PC-3 (cell line): Measurements from ENCODE around the gene SEC61B. TPM values are rescaled to one million over a fixed set of nuclear protein-coding genes. Genes with fewer than 3 reads are reported as not detected.

Experiments
- ATAC-seq: fragments of 200-7000 bp; cut with Tn5 transposase; 2 replicates; pipeline ENCODE4 v1.9.1; 2020; ENCODE audit warnings: mild to moderate bottlenecking, moderate library complexity
- BruUV-seq: library from RNA; stranded (reverse); fragments of 400-500 nt; replicated peaks from 2 replicates; lab custom pipeline; 2021; lab: Mats Ljungman, UMichigan
- CTCF ChIA-PET: fragments of 300-600 bp; sonication (Branson Sonifier 250); formaldehyde crosslinking; loops from one replicate; lab custom pipeline; 2022; ENCODE audit warnings: antibody characterized with exemption; lab: Charles Lee
- POLR2A ChIA-PET: fragments of 300-600 bp; sonication (Branson Sonifier 250); formaldehyde crosslinking; loops from one replicate; lab custom pipeline; 2022; ENCODE audit warnings: antibody characterized with exemption; ENCODE audit not compliant: unreplicated experiment; lab: Charles Lee
- DNase-seq: peaks from one replicate; pipeline ENCODE4 v3.0.0-alpha.2; 2015
- H2AFZ ChIP-seq: fragments of 300-600 bp; sonication (generic); 2 replicates; pipeline ENCODE4 v1.6.0; 2016; ENCODE audit warnings: antibody characterized with exemption, low read length
- H3F3A ChIP-seq: fragments of 300-600 bp; sonication (generic); one replicate; pipeline ENCODE4 v1.6.0; 2017; ENCODE audit warnings: antibody characterized with exemption, low read length, control low read depth, mild to moderate bottlenecking; ENCODE audit not compliant: unreplicated experiment
- H3K27ac ChIP-seq: fragments of 300-600 bp; sonication (generic); 2 replicates; pipeline ENCODE4 v1.5.1; 2016; ENCODE audit warnings: mild to moderate bottlenecking, low read length
- H3K27me3 ChIP-seq: fragments of 300-600 bp; sonication (generic); 2 replicates; pipeline ENCODE4 v1.6.1; 2016; ENCODE audit warnings: low read length, mixed read lengths
- H3K36me3 ChIP-seq: fragments of 300-600 bp; sonication (generic); 2 replicates; pipeline ENCODE4 v1.6.1; 2016; ENCODE audit warnings: low read depth, mixed run types, low read length, mixed read lengths
- H3K4me1 ChIP-seq: fragments of 300-600 bp; sonication (generic); 2 replicates; pipeline ENCODE4 v1.5.1; 2016; ENCODE audit warnings: low read length; ENCODE audit not compliant: insufficient read depth
- H3K4me2 ChIP-seq: fragments of 300-600 bp; sonication (generic); 2 replicates; pipeline ENCODE4 v1.6.0; 2016; ENCODE audit warnings: low read length
- H3K4me3 ChIP-seq: fragments of 300-600 bp; sonication (generic); 2 replicates; pipeline ENCODE4 v1.5.1; 2016; ENCODE audit warnings: mild to moderate bottlenecking, low read length, mixed read lengths
- H3K79me2 ChIP-seq: fragments of 300-600 bp; sonication (generic); 2 replicates; pipeline ENCODE4 v1.6.1; 2017; ENCODE audit warnings: low read length, mixed read lengths
- H3K9ac ChIP-seq: fragments of 300-600 bp; sonication (generic); 2 replicates; pipeline ENCODE4 v1.6.0; 2016; ENCODE audit warnings: mild to moderate bottlenecking, low read length
- H3K9me2 ChIP-seq: fragments of 300-600 bp; sonication (generic); replicated peaks from 2 replicates; pipeline ENCODE4 v1.6.1; 2016; ENCODE audit warnings: mixed run types, low read length, mixed read lengths
- H3K9me3 ChIP-seq: fragments of 300-600 bp; sonication (generic); 2 replicates; pipeline ENCODE4 v1.6.1; 2016; ENCODE audit warnings: low read length, mixed read lengths
- H4K20me1 ChIP-seq: fragments of 300-600 bp; sonication (generic); 2 replicates; pipeline ENCODE4 v1.6.1; 2016; ENCODE audit warnings: low read length, mixed read lengths
- EZH2 ChIP-seq: fragments of 300-600 bp; sonication (generic); IDR thresholded peaks from one replicate; pipeline ENCODE4 v1.6.1; 2017; ENCODE audit warnings: antibody characterized with exemption, mild to moderate bottlenecking, low read length; ENCODE audit not compliant: unreplicated experiment
- EZH2phosphoT487 ChIP-seq: fragments of 300-600 bp; sonication (generic); IDR thresholded peaks from 2 replicates; pipeline ENCODE4 v1.6.1; 2018; ENCODE audit warnings: mild to moderate bottlenecking, antibody characterized with exemption, low read length, borderline replicate concordance
- intact Hi-C: fragments of 100-400 bp; cut with micrococcal nuclease; formaldehyde crosslinking; loops from 2 replicates; pipeline ENCODE4 v1.9.0; 2023
- total RNA-seq: library from RNA; depleted of rRNA; stranded (reverse); fragments of >200 nt; gene quantifications from 2 replicates; pipeline ENCODE4 v1.2.3, GENCODE V29; 2014
- TF ChIP-seq, protein P1 (sequence below): fragments of 300-600 bp; sonication (generic); conservative IDR thresholded peaks from 2 replicates; pipeline ENCODE4 v1.5.1; 2017; ENCODE audit warnings: antibody characterized with exemption, low read depth, mild to moderate bottlenecking, low read length

SEC61B gene
- total RNA-seq, 1 experiment from 2014 or later = 107 TPM

DNA sequence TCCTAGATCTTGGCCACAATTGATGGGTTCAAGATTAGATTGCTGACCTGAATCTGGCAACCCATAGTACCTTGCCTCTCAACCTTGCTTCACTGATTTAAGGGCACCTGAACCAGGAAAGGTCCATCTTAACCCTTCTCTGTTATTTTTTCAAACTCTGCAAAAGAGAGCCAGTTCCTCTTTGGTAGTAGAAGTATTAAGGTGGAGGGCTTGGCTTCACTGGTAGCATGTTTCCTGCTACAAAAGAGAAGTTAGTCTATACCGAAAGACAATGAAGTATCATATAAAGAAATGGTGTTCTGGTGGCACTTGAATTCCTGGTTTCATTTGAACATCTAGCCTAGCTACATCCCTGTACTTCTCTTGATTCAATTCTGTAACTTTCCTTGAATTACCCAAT, 8.9 kb upstream of the SEC61B start:
- Histone ChIP-seq H3K4me1 (no peaks in the 10 kb centered on the region), H3K27ac (no peak overlapping the region), H3K36me3 (peaks cover 6% of the 10 kb centered on the region), H3K79me2 (peaks cover 12% of the 10 kb centered on the region), H3F3A (no peaks in the 10 kb centered on the region), H3K9me3 (no peaks in the 10 kb centered on the region), H2AFZ (no peak overlapping the region), H3K4me2 (no peak overlapping the region), H3K27me3 (no peaks in the 10 kb centered on the region), H4K20me1 (no peaks in the 10 kb centered on the region), H3K4me3 (no peak overlapping the region), H3K9ac (no peak overlapping the region), H3K9me2 (no peaks in the 10 kb centered on the region)
- POLR2A ChIA-PET = no interaction called here
- CTCF ChIA-PET = no interaction called here
- no peak for TF ChIP-seq EZH2phosphoT487
- DNase-seq (no peak), ATAC-seq (no peak)
- intact Hi-C loops = no loop called here
- BruUV-seq = no TSS peak

DNA sequence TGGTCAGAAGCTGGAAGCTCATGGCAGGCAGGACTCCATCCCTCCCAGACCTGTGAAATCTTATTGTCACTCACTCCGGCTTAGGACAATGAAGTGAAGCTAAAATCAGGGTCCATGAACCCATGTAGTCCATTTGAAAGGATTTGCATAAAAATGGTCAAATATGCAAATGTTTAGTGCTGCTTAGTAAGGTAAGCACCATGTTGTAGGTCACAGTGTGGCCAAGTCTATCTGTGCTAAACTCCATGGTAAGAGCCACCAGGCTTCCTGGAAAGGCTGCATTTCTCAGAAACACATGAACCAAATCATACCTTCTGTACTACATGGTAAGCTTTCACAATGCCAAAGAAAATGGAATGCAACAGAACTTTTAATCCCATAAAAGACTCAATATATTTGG, 6.0 kb upstream of the SEC61B start:
- Histone ChIP-seq H3K27me3 (no peaks in the 10 kb centered on the region), H3F3A (no peaks in the 10 kb centered on the region), H2AFZ (no peak overlapping the region), H3K27ac (no peak overlapping the region), H3K9me3 (no peaks in the 10 kb centered on the region), H3K9me2 (no peaks in the 10 kb centered on the region), H3K4me2 (no peak overlapping the region), H3K4me3 (no peak overlapping the region), H3K4me1 (peaks cover 3% of the 10 kb centered on the region; the same call in 1 of the 2 replicates), H4K20me1 (peaks cover 18% of the 10 kb centered on the region), H3K79me2 (peaks cover 40% of the 10 kb centered on the region), H3K36me3 (peaks cover 12% of the 10 kb centered on the region), H3K9ac (no peak overlapping the region)
- no peak for DNase-seq
- intact Hi-C loops = no loop called here
- ATAC-seq = no peak
- BruUV-seq = no TSS peak
- ChIA-PET CTCF (no interaction called here), POLR2A (no interaction called here)
- TF ChIP-seq EZH2phosphoT487 (no peak), EZH2 (no peak)
- TF ChIP-seq, protein P1, sequence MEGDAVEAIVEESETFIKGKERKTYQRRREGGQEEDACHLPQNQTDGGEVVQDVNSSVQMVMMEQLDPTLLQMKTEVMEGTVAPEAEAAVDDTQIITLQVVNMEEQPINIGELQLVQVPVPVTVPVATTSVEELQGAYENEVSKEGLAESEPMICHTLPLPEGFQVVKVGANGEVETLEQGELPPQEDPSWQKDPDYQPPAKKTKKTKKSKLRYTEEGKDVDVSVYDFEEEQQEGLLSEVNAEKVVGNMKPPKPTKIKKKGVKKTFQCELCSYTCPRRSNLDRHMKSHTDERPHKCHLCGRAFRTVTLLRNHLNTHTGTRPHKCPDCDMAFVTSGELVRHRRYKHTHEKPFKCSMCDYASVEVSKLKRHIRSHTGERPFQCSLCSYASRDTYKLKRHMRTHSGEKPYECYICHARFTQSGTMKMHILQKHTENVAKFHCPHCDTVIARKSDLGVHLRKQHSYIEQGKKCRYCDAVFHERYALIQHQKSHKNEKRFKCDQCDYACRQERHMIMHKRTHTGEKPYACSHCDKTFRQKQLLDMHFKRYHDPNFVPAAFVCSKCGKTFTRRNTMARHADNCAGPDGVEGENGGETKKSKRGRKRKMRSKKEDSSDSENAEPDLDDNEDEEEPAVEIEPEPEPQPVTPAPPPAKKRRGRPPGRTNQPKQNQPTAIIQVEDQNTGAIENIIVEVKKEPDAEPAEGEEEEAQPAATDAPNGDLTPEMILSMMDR = no peak

DNA sequence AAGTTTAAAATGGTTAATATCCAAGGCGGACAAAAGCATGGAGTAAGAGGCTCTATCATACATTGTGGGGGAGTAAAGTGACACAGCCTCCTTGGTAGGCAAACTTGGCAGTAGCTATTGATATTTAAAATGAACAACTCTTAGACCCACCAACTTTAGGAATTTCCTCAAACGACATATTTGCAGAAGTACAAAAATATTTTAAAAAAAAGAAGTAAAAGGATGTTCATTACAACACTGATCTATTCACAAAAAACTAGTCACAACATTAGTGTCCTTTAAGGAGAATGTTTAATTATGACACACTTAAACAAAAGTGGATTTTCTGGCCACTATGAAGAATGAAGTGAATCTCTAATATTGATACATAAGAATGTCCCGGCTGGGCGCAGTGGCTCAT, 2.1 kb upstream of the SEC61B start:
- ChIA-PET CTCF (no interaction called here), POLR2A (no interaction called here)
- H3K9me2 ChIP-seq = no peaks in the 10 kb centered on the region
- no peaks in the 10 kb centered on the region for H3K27me3 ChIP-seq
- intact Hi-C loops = loop anchor here (5.0 kb wide), 1 partner anchor 602 kb away; the partner anchor contains the start of gene NR4A3
- H3K9me3 ChIP-seq = no peaks in the 10 kb centered on the region
- peaks cover 18% of the 10 kb centered on the region for H4K20me1 ChIP-seq
- no peak for ATAC-seq
- peak overlapping the region; percentile 32; the same call in 1 of the 2 replicates for H3K4me3 ChIP-seq
- no peak overlapping the region for H3K27ac ChIP-seq
- H3K9ac ChIP-seq = no peak overlapping the region
- H3K36me3 ChIP-seq = peaks cover 23% of the 10 kb centered on the region
- no peak for DNase-seq
- H3K4me1 ChIP-seq = peaks cover 11% of the 10 kb centered on the region; the same call in 1 of the 2 replicates
- no peak overlapping the region for H2AFZ ChIP-seq
- TF ChIP-seq EZH2 = no peak
- no peaks in the 10 kb centered on the region for H3F3A ChIP-seq
- BruUV-seq = no TSS peak
- peaks cover 78% of the 10 kb centered on the region for H3K79me2 ChIP-seq
- H3K4me2 ChIP-seq = peak overlapping the region; percentile 95
